NCI-H2227 (cell line): ENCODE results near the gene MGARP.

Experiments
- DNase-seq: peaks from one replicate; lab custom pipeline; 2025; ENCODE audit not compliant: unreplicated experiment; lab: John Stamatoyannopoulos, UW

The MGARP gene

DNA sequence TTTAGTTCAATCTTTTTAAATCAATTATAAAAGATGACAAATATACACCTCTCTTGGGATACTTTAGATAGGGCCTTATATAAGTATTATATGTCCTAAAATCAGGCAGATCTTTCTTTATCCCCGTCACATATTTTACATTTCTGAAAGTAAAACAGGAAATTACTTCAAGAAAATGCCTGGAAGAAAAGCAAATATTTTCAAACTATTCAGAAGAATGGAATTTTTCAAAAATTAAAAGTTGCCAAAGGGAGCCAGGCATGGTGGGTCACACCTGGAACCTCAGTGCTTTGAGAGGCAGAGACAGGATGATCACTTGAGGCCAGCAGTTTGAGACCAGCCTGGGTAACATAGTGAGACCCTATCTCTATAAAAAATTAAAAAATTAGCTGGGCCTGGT lies 34.4 kb downstream of the MGARP start:
- no peak for DNase-seq

DNA sequence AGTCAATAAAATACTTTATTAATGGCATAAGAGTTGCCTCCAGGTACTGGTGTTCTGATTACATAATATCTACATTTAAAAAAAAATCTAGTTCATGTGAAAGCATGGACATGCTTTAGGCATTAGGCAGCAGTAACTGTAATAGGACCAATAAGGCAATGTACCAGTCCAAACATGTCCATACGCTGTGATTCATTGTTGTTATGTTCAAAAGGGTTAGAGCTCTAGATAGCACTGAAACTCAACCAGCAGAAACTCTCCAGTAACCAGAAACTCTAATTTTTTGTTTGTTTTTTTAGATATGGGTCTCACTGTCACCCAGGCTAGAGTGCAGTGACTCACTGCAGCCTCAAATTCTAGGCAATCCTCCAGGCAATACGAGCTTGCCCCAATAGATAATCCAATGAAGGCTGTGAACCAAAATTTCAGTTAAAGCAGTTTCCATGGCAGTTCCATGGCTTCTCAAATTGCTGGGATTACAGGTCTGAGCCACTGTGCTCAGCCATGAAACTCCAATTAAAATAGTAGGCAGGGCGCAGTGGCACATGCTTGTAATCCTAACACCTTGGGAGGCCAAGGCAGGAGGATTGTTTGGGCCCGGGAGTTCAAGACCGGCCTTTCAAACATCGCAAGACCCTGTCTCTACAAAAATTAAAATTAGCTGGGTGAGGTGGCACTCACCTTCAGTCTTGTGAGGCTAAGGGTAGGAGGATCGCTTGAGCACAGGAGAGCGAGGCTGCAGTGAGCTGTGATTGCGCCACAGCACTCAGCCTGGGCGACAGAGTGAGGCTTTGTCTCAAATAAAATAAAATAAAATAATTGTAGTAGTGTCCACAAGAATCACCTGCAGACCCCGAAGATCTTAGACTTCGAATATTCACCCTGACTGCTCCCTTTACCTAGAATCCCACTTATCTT lies 36.3 kb downstream of the MGARP start:
- no peak for DNase-seq

DNA sequence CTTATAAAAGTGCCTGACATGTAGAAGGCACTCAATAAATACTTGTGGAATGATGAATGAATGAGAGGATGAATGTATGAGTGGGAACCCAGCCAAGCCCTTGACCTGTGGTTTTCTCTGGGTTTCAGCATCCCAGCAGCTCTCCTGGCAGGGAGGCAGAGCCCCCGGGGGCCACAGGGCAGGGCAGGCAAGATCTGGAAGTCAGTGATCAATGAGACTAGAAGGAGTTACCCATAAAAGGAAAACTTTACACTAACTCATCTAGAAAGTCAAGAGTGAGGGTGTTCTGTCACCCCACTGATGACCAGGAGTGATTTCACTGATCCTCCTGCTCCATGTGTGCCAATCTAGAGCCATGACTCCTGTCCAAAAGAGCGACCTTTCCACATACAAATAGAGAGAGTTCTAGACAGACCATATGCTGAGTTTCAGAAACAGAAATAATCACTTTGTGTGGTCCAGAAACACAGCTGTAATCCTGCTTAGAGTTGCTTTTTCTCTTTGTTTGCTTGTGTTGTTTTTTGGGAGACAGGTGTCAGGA lies 37.4 kb downstream of the MGARP start:
- DNase-seq = no peak

DNA sequence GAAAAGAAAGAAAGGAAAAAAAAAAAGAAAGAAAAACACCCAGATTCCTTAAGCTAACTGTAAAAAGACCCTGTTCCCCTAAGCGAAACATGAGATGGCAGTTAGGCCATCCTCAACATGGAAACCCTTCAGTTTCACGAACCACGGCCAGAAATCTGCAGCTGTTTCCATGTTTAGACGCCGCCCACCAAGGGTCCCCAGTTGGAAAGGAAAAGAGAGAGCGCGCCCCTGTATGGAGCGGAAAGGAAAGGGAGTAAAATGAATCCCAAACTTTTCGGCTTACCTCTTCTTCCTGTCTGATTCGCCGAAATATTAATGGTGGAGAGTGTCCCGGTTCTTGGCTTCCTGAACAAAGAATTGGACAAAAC lies 38.3 kb downstream of the MGARP start:
- no peak for DNase-seq

DNA sequence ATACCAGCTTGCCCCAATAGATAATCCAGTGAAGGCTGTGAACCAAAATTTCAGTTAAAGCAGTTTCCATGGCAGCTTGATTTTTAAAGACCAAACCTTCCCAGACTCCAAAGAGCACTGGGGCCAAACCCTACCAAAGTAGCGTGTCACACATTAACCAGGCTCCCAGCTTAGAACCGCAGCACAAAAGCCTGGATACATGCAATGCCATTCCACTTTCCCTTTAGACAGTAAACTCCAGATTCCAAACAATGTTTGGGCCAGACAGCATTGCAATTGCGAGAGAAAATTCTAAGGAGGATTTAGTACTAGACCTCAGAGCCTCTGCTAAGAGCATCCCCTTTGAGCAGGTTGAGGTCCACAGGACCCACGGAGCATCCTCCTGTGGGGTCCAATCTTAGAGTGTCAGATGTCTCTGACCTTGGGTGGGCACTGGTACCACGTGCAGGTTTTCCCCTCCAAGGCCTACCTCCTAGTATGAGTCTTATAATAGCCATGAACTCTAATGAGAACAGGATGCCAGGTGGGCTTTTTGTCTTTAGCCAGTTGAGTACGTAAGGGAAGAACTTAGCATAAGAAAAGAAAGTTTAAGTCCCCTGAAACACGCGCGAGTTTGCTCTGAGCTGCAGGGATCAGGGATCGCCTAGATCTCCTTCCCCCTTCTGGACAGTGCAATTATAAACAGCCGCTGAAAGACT lies 38.8 kb downstream of the MGARP start:
- no peak for DNase-seq

DNA sequence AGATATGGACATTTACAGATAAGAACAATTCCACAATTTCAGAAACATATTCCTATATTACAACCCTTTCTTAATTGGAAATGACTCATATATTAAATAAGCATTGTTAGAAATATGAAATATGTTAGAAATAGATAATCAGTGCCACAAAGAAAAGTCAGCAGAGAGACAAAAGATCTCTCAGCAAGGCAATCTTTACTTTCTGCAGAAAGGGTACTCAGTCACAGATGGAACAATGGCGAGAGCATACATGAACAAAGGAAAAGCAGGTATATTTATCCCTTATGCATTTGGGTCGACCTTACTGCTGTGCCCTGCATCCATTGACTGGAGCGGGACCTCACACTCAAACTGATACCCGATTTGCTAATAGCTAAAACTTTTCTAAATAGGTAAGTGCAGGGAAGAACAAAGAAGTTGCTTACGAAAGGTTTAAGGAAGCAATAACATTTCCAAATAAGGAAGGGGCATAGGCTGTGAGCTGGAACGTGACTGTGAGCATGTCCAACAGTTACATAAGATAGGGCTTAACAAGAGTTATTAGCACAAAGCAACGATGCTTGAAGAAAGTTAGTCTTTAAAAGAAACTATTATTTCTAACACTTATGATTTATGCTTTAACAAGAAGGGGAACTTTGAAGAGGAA lies 40.8 kb downstream of the MGARP start:
- DNase-seq = no peak

DNA sequence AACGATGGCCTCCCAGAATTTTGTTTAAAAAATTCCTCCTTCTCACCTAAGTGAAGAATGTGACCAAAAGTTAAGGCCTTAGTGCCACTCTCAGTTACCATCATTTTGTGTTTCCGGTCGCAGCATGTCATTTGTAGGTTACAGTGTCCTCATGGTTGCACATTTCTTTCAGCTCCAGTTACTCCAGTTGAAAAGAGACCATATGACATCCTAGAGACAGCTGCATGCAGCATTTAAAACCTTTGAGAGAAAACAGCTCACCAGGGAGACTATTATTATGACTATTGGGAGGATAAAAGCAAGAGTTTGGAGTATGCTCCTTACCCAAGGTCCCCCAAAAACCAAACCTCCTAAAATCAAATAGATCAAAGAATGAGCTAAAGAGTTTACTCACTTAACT lies 45.8 kb downstream of the MGARP start:
- DNase-seq = no peak

DNA sequence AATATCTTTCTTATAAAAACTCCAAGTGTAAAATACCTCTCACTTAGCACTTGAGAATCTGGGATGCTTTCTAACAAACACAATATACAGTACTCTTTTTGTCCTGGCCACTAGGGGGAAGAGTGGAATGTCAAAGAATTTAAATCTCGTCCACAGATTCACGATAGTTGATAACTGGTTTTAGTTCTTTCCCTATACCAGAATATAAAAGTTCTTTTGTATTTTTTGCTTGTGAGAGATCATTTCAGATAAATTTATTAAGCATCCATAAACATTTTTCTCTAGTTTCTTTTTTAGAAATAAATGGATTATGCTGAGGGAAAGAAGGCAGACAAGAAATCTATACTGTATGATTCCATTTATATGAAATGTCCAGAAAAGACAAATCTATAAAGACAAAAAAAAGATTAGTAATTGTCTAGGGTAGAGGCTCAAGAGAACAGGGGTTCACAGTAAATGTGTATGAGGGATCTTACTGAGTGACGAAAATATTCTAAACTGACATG lies 50.4 kb downstream of the MGARP start:
- peak; percentile 42 for DNase-seq

DNA sequence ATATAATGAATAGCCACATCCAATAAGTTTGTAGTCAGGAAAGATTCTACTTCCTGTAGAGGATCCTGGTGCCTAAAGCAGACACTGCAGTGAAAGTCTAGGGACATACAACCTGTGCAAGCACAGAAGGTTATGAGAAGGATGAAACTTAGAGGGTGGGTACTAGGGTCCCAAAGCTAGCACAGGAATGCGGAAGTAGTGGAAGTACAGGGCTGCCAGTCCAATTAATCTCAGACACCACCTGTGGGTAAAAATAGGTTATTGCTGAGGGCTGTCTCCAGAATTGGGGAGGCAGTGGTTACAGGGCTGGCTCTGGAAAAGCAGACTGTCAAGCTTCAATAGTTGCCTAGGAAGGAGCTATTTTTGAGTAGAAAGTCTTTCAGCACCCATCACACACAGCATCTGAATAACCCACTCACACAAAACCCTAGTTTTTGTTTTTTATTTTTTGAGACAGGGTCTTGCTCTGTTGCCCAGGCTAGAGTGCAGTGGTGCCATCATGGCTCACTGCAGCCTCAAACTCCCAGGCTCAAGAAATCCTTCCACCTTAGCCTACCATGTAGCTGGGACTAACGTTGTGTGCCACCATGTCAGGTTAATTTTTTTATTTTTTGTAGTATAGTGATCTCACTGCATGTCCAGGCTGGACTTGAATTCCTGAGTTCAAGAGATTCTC lies 52.2 kb downstream of the MGARP start:
- DNase-seq = no peak

DNA sequence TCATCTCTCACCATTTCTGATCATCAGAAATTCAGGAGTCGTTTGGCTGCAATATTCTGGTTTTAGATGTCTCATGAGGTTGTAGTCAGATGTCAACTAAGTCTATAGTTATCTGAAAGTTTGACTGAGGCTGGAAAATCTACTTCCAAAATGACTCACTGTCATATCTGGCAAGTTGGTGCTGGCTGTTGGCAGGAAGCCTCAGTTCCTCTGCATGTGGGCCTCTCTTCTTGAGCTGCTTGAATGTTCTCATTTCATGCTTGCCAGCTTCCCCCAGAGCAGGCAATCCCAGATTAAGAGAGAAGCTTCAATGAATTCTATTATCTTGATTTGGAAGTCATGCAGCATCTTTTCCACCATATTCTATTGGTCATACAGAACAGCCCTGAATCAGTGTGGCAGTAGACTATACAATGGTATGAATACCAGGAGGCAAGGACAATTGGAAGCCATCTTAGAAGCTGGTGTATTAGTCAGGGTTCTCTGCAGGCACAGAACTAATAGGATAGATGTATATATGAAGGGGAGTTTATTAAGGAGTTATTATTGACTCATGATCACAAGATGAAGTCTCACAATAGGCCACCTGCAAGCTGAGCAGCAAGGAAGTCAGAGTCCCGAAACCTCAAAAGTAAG lies 56.2 kb downstream of the MGARP start:
- DNase-seq = no peak

DNA sequence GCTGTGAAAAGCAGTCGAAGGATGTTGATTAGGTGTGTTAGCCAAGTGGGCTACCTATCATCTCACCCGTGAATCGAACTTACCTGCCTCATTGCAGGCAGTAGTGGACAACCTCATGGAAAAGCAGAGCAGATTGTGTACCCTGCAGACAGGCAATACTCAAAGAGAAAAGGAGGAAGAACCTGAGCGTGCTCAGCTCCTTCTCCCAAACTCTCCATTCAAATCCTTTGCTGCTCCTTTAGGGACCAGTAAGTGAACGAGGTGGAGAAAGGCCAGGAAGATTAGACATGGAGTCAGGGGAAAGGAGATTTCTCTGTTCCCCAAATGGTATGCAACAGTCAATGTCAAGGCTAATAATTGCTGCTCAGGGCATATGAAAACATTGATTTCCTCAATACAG lies 57.8 kb downstream of the MGARP start:
- no peak for DNase-seq

DNA sequence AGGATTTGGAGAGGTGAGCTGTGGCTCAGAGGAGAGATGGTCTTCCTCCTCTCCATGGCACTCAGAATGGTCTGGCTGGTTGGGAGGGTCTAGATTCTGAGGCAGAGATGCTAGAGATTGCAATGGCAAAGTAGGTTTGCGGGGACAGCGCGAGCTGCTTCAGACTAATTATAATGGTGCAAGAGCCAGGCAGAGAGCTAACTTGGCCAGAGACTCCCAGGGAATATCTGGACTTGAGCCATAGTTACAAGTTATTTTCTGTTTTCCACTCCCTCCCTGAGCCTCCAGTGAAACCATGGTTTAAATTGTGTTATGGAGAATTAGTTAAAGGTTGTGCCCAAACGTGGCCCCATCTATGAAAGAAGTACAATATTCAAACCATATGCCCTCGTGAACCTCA lies 58.3 kb downstream of the MGARP start:
- DNase-seq = no peak

DNA sequence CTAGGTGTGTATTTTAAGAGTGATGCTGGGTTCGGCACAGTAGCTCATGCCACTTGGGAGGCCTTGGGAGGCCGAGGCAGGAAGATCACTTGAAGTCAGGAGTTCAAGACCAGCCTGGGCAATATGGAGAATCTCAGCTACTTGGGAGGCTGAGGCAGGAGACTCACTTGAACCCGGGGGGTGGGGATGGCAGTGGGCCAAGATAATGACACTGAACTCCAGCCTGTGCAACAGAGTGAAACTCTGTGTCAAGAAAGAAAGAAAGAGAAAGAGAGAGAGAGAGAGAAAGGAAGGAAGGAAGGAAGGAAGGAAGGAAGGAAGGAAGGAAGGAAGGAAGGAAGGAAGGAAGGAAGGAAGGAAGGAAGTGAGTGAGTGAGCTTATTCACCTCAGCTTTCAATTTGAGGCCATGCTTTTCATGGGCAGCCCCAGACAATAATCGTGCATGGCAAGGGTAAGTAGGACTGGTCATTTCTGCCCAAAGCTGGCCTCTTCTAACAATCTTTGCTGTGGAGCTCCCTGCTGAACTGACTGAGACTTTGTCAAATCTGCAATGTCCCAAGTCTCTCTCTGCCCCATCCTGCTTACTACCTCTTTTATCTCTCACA lies 60.5 kb downstream of the MGARP start:
- DNase-seq = no peak
